Smooth muscle cell (in vitro differentiated cells): ENCODE results near the gene WRNIP1. TPM values are rescaled to one million over a fixed set of nuclear protein-coding genes. Genes with fewer than 3 reads are reported as not detected.

Experiments
- polyA plus RNA-seq: library from polyadenylated mRNA; unstranded; fragments of >200 nt; fragmentation: Nextera tagmentation; extraction: Ambion mirVana; gene quantifications from 2 replicates; pipeline ENCODE4 v1.2.1, GENCODE V29; 2016
- total RNA-seq: library from RNA; depleted of rRNA; stranded (reverse); fragments of >200 nt; gene quantifications from 2 replicates; pipeline ENCODE4 v1.2.3, GENCODE V29; 2014

The WRNIP1 gene
- total and polyA plus RNA-seq, 2 experiments from 2014 or later = 20.0 to 29.6 TPM

Other genes with a start within 250 kb of the WRNIP1 start
- 0.90 and 0.99 TPM in 2 replicates for gene MYLK4, start 14.5 kb upstream of the WRNIP1 start, total RNA-seq
- gene MYLK4, start 14.5 kb upstream of the WRNIP1 start, polyA plus RNA-seq = 0.21 TPM in 1 of 2 replicates, not detected in the other
- gene SERPINB1, start 76.5 kb downstream of the WRNIP1 start, total RNA-seq = 10.5 and 14.8 TPM in 2 replicates
- gene SERPINB1, start 76.5 kb downstream of the WRNIP1 start, polyA plus RNA-seq = 17.7 and 21.9 TPM in 2 replicates
- gene SERPINB9, start 137.9 kb downstream of the WRNIP1 start, total RNA-seq = 22.4 and 23.7 TPM in 2 replicates
- gene SERPINB9, start 137.9 kb downstream of the WRNIP1 start, polyA plus RNA-seq = 12.9 and 14.5 TPM in 2 replicates
- gene SERPINB6, start 206.2 kb downstream of the WRNIP1 start, total RNA-seq = 67.8 and 85.1 TPM in 2 replicates
- 116 and 118 TPM in 2 replicates for gene SERPINB6, start 206.2 kb downstream of the WRNIP1 start, polyA plus RNA-seq
- 12.9 and 16.4 TPM in 2 replicates for gene NQO2, start 234.5 kb downstream of the WRNIP1 start, total RNA-seq
- gene NQO2, start 234.5 kb downstream of the WRNIP1 start, polyA plus RNA-seq = 33.6 and 49.0 TPM in 2 replicates